Neural progenitor cell (in vitro differentiated cells): Measurements from ENCODE around the gene PPAT. TPM values are rescaled to one million over a fixed set of nuclear protein-coding genes. Genes with fewer than 3 reads are reported as not detected.
A peak's percentile ranks its signal among the peaks of the same experiment; 100 is the strongest.

Experiments
- DNase-seq: peaks from one replicate; pipeline ENCODE4 v3.0.0-alpha.2; 2016; ENCODE audit warnings: low spot score
- H2AFZ ChIP-seq: fragments of 200-600 bp; sonication (generic); replicated peaks from 2 replicates; pipeline ENCODE4 v1.6.1; 2016; ENCODE audit warnings: antibody characterized with exemption
- H3F3A ChIP-seq: fragments of 200-600 bp; sonication (generic); 2 replicates; pipeline ENCODE4 v1.6.1; 2016; ENCODE audit warnings: antibody characterized with exemption, low read depth
- H3K27ac ChIP-seq: fragments of 200-600 bp; sonication (generic); 2 replicates; pipeline ENCODE4 v1.5.1; 2016; ENCODE audit warnings: mild to moderate bottlenecking
- H3K27me3 ChIP-seq: fragments of 200-600 bp; sonication (generic); 2 replicates; pipeline ENCODE4 v1.6.1; 2016; ENCODE audit warnings: mild to moderate bottlenecking, moderate library complexity
- H3K36me3 ChIP-seq: fragments of 200-600 bp; sonication (generic); 2 replicates; pipeline ENCODE4 v1.5.1; 2016
- H3K4me1 ChIP-seq: fragments of 200-600 bp; sonication (generic); 2 replicates; pipeline ENCODE4 v1.6.1; 2016; ENCODE audit warnings: mixed run types
- H3K4me2 ChIP-seq: fragments of 200-600 bp; sonication (generic); 2 replicates; pipeline ENCODE4 v1.6.1; 2016
- H3K4me3 ChIP-seq: fragments of 200-600 bp; sonication (generic); 2 replicates; pipeline ENCODE4 v1.5.1; 2016
- H3K79me2 ChIP-seq: fragments of 200-600 bp; sonication (generic); 2 replicates; pipeline ENCODE4 v1.6.1; 2016; ENCODE audit warnings: low read depth
- H3K9ac ChIP-seq: fragments of 200-600 bp; sonication (generic); 2 replicates; pipeline ENCODE4 v1.6.1; 2016
- H3K9me3 ChIP-seq: fragments of 200-600 bp; sonication (generic); 2 replicates; pipeline ENCODE4 v1.5.1; 2016; ENCODE audit warnings: low read depth
- H4K20me1 ChIP-seq: fragments of 200-600 bp; sonication (generic); 2 replicates; pipeline ENCODE4 v1.6.1; 2016; ENCODE audit warnings: low read depth
- H3K27ac Mint-ChIP-seq: 3 replicates; pipeline ENCODE4 v1.8.0; 2021; ENCODE audit warnings: mixed read lengths
- H3K27me3 Mint-ChIP-seq: 2 replicates; pipeline ENCODE4 v1.8.0; 2022; ENCODE audit warnings: low read depth, mild to moderate bottlenecking, inconsistent platforms, moderate library complexity, mixed read lengths; ENCODE audit not compliant: insufficient read depth
- H3K36me3 Mint-ChIP-seq: 3 replicates; pipeline ENCODE4 v1.8.0; 2021; ENCODE audit warnings: mixed read lengths
- H3K4me1 Mint-ChIP-seq: 3 replicates; pipeline ENCODE4 v1.8.0; 2021; ENCODE audit warnings: mixed read lengths
- H3K4me3 Mint-ChIP-seq: 3 replicates; pipeline ENCODE4 v1.8.0; 2021; ENCODE audit warnings: mild to moderate bottlenecking, moderate library complexity, mixed read lengths
- H3K9me3 Mint-ChIP-seq: 3 replicates; pipeline ENCODE4 v1.8.0; 2020; ENCODE audit warnings: mixed read lengths
- CTCF ChIP-seq: fragments of 200-600 bp; sonication (generic); IDR thresholded peaks from 2 replicates; pipeline ENCODE4 v1.5.1; 2017; ENCODE audit warnings: antibody characterized with exemption, mild to moderate bottlenecking
- EZH2 ChIP-seq: fragments of 200-600 bp; sonication (generic); IDR thresholded peaks from 2 replicates; pipeline ENCODE4 v1.6.1; 2017; ENCODE audit warnings: antibody characterized with exemption, mild to moderate bottlenecking, moderate library complexity
- EZH2phosphoT487 ChIP-seq: fragments of 200-600 bp; sonication (generic); IDR thresholded peaks from 2 replicates; pipeline ENCODE4 v1.6.1; 2017; ENCODE audit warnings: antibody characterized with exemption
- total RNA-seq: library from RNA; depleted of rRNA; stranded (reverse); fragments of >200 nt; gene quantifications from 2 replicates; pipeline ENCODE4 v1.2.3, GENCODE V29; 2015; ENCODE audit warnings: low replicate concordance

PPAT gene
- total RNA-seq, 1 donor from 2014 or later = 108 TPM

- peaks cover 15% of the 10 kb centered on the region for H3K4me1 ChIP-seq
- H2AFZ ChIP-seq = no peak overlapping the region
- Mint-ChIP-seq H3K9me3 (no peaks in the 10 kb centered on the region), H3K4me3 (no peak overlapping the region), H3K36me3 (peaks cover 37% of the 10 kb centered on the region), H3K27ac (no peak overlapping the region), H3K27me3 (no peaks in the 10 kb centered on the region), H3K4me1 (peaks cover 4% of the 10 kb centered on the region)
- H3K4me2 ChIP-seq = no peak overlapping the region
- H3F3A ChIP-seq = peaks cover 3% of the 10 kb centered on the region
- H3K9ac ChIP-seq = no peak overlapping the region
- no peaks in the 10 kb centered on the region for H3K27me3 ChIP-seq
- H3K79me2 ChIP-seq = peaks cover 93% of the 10 kb centered on the region
- H3K4me3 ChIP-seq = no peak overlapping the region
- no peaks in the 10 kb centered on the region for H3K9me3 ChIP-seq
- peaks cover 67% of the 10 kb centered on the region for H4K20me1 ChIP-seq
- DNase-seq = no peak
- no peak for TF ChIP-seq EZH2
- TF ChIP-seq CTCF = no peak
- no peak for TF ChIP-seq EZH2phosphoT487
- no peak overlapping the region for H3K27ac ChIP-seq
- H3K36me3 ChIP-seq = peaks cover 71% of the 10 kb centered on the region
Observed at GRCh38 chr4:56445699-56446098, 10.3 kb upstream of the PPAT start.

- H2AFZ ChIP-seq = no peak overlapping the region
- no peak for DNase-seq
- TF ChIP-seq EZH2 (no peak), EZH2phosphoT487 (no peak), CTCF (no peak)
- H3K9ac ChIP-seq = no peak overlapping the region
- peaks cover 64% of the 10 kb centered on the region for H3K36me3 ChIP-seq
- H3K4me3 ChIP-seq = no peak overlapping the region
- Mint-ChIP-seq H3K4me1 (peaks cover 12% of the 10 kb centered on the region), H3K36me3 (peaks cover 34% of the 10 kb centered on the region), H3K27ac (no peak overlapping the region), H3K4me3 (no peak overlapping the region), H3K27me3 (no peaks in the 10 kb centered on the region), H3K9me3 (no peaks in the 10 kb centered on the region)
- no peak overlapping the region for H3K27ac ChIP-seq
- peaks cover 24% of the 10 kb centered on the region for H3K4me1 ChIP-seq
- peaks cover 100% of the 10 kb centered on the region for H3K79me2 ChIP-seq
- H4K20me1 ChIP-seq = peaks cover 76% of the 10 kb centered on the region
- no peaks in the 10 kb centered on the region for H3K27me3 ChIP-seq
- no peak overlapping the region for H3K4me2 ChIP-seq
- H3F3A ChIP-seq = peaks cover 7% of the 10 kb centered on the region
- H3K9me3 ChIP-seq = no peaks in the 10 kb centered on the region
Observed at GRCh38 chr4:56444719-56445118, 9.3 kb upstream of the PPAT start.

GRCh38 chr4:56440983-56441382 is 5.6 kb upstream of the PPAT start:
- peaks cover 3% of the 10 kb centered on the region for H3K27me3 Mint-ChIP-seq

More at GRCh38 chr4:56440983-56441382, 5.6 kb upstream of the PPAT start:
- H3K36me3 ChIP-seq = peaks cover 34% of the 10 kb centered on the region
- Mint-ChIP-seq H3K36me3 (peaks cover 23% of the 10 kb centered on the region), H3K4me3 (peak overlapping the region; percentile 1), H3K9me3 (no peaks in the 10 kb centered on the region), H3K27ac (no peak overlapping the region), H3K4me1 (peaks cover 25% of the 10 kb centered on the region)
- peaks cover 20% of the 10 kb centered on the region for H3F3A ChIP-seq
- H3K9ac ChIP-seq = no peak overlapping the region
- TF ChIP-seq EZH2phosphoT487 = no peak
- TF ChIP-seq EZH2 = no peak
- no peak for TF ChIP-seq CTCF
- H3K4me1 ChIP-seq = peaks cover 37% of the 10 kb centered on the region
- H3K4me3 ChIP-seq = peak overlapping the region; percentile 32
- H3K9me3 ChIP-seq = no peaks in the 10 kb centered on the region
- no peak overlapping the region for H2AFZ ChIP-seq
- H3K27ac ChIP-seq = peak overlapping the region; percentile 78
- peaks cover 82% of the 10 kb centered on the region for H4K20me1 ChIP-seq
- H3K79me2 ChIP-seq = peaks cover 100% of the 10 kb centered on the region
- peak; percentile 31 for DNase-seq
- H3K27me3 ChIP-seq = no peaks in the 10 kb centered on the region
- H3K4me2 ChIP-seq = peak overlapping the region; percentile 82
